Measurements from ENCODE around the gene TMC8. TPM values are rescaled to one million over a fixed set of nuclear protein-coding genes. Genes with fewer than 3 reads are reported as not detected.

TMC8 gene
- total RNA-seq, 6 experiments from 2014 or later = not detected

DNA sequence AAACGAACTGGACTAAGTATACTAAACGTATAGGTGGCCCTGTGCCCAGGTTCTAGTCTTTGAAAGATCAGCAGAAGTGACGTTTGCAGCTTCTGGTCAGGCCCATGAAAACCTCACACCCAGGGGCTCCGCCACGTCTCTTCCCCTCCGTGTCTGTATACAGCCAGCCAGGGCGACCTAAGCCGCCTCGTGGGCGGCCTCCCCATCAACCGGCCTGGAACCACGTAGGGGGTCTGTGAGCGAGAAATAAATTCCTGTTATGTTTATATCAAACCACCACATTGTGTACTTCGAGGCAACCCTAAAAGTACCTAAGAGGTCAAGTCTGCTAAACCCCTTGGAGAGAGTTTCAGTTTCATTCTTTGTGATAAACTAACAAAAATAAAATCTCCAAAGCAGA, 49.5 kb downstream of the TMC8 start:
- Mint-ChIP-seq H3K4me3 (no peak overlapping the region), H3K9me3 (no peaks in the 10 kb centered on the region), H3K4me1 (ENCODE audit: low read depth) (peaks cover 29% of the 10 kb centered on the region), H3K27me3 (ENCODE audit: insufficient read depth) (0 out of 2 replicates have a peak, but pooled peaks cover 2% of the 10 kb centered on the region), H3K27ac (no peak overlapping the region), H3K36me3 (ENCODE audit: low read depth) (peaks cover 20% of the 10 kb centered on the region; the same call in 1 of the 2 replicates)
- no peak for DNase-seq
- TF ChIP-seq, protein P1, sequence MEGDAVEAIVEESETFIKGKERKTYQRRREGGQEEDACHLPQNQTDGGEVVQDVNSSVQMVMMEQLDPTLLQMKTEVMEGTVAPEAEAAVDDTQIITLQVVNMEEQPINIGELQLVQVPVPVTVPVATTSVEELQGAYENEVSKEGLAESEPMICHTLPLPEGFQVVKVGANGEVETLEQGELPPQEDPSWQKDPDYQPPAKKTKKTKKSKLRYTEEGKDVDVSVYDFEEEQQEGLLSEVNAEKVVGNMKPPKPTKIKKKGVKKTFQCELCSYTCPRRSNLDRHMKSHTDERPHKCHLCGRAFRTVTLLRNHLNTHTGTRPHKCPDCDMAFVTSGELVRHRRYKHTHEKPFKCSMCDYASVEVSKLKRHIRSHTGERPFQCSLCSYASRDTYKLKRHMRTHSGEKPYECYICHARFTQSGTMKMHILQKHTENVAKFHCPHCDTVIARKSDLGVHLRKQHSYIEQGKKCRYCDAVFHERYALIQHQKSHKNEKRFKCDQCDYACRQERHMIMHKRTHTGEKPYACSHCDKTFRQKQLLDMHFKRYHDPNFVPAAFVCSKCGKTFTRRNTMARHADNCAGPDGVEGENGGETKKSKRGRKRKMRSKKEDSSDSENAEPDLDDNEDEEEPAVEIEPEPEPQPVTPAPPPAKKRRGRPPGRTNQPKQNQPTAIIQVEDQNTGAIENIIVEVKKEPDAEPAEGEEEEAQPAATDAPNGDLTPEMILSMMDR (IDR thresholded peaks at IDR 0.05) = no peak

DNA sequence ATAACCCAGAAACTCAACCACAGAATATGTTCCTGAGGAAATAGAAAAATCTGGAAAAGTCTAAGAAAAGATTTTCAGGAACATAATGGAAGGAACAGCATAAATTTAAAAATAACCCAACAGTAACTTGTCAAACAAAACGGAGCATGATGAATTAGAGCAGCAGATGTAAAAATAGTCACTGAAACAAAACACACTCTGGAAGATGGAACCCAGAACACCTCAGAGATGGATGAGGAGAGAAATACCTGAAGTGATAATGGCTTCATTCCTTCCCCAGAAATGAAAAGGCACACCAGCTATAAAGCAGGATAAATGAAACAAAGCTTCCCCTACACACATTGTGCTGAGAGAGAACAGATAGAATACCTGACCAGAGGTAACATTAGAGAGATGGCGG, 49.9 kb downstream of the TMC8 start:
- Mint-ChIP-seq H3K4me3 (no peak overlapping the region), H3K4me1 (ENCODE audit: low read depth) (peaks cover 33% of the 10 kb centered on the region), H3K27me3 (ENCODE audit: insufficient read depth) (0 out of 2 replicates have a peak, but pooled peaks cover 2% of the 10 kb centered on the region), H3K9me3 (no peaks in the 10 kb centered on the region), H3K27ac (no peak overlapping the region), H3K36me3 (ENCODE audit: low read depth) (peaks cover 21% of the 10 kb centered on the region; the same call in 1 of the 2 replicates)
- no peak for DNase-seq
- TF ChIP-seq, protein P1 (IDR thresholded peaks at IDR 0.05) = no peak

DNA sequence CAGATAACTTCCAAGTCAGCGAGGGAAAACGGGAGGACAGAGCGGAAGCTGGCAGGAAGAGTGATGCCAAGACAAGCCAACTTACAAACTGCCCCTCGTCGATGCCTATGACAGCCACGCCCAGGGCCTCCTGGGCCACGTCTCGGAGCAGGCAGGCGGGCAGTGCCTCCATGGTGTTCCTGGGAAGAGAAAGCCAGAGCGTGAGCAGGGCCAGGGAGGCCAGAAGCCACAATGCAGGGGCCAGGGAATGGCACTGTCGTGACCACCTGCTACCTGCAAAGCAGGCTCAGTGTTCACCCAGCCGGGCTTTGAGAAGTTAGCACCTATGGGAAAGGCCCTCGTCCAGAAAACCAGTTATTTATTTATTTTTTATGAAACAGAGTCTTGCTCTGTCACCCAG, 51.9 kb downstream of the TMC8 start:
- H3K27ac Mint-ChIP-seq = no peak overlapping the region

DNA sequence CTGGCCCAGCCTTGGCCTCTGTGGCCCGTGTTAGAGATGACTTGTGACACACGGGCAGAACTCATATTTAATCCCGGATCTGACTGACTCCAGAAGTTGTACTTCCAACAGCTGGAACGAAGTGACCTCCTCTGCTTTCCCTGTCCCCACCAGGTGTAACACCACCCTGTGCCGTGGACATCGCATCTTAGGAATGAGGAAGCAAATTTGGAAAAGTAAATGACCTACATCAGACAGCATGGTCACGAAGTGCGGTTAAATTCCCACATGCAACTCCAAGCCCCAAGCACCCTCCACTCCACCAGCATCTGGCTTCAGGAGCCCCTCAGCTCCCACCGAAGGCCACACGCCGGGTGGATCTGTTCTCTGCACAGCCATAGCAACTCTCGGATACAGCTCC, 53.3 kb downstream of the TMC8 start:
- peaks cover 54% of the 10 kb centered on the region for H3K4me1 Mint-ChIP-seq (ENCODE audit: low read depth)
- TF ChIP-seq, protein P1 (IDR thresholded peaks at IDR 0.05) = no peak
- no peaks in the 10 kb centered on the region; the same call in 1 of the 2 replicates for H3K9me3 Mint-ChIP-seq
- no peak overlapping the region for H3K4me3 Mint-ChIP-seq
- H3K27ac Mint-ChIP-seq = no peak overlapping the region
- no peak for DNase-seq
- H3K36me3 Mint-ChIP-seq (ENCODE audit: low read depth) = peaks cover 23% of the 10 kb centered on the region
- H3K27me3 Mint-ChIP-seq (ENCODE audit: insufficient read depth) = no peaks in the 10 kb centered on the region; the same call in 1 of the 2 replicates

More for the DNA sequence above, 51.9 kb downstream of the TMC8 start:
- H3K9me3 Mint-ChIP-seq = no peaks in the 10 kb centered on the region; the same call in 1 of the 2 replicates
- peaks cover 48% of the 10 kb centered on the region for H3K4me1 Mint-ChIP-seq (ENCODE audit: low read depth)
- H3K36me3 Mint-ChIP-seq (ENCODE audit: low read depth) = peaks cover 26% of the 10 kb centered on the region
- no peak for DNase-seq
- TF ChIP-seq, protein P1 (IDR thresholded peaks at IDR 0.05) = no peak
- no peak overlapping the region for H3K4me3 Mint-ChIP-seq
- H3K27me3 Mint-ChIP-seq (ENCODE audit: insufficient read depth) = no peaks in the 10 kb centered on the region

DNA sequence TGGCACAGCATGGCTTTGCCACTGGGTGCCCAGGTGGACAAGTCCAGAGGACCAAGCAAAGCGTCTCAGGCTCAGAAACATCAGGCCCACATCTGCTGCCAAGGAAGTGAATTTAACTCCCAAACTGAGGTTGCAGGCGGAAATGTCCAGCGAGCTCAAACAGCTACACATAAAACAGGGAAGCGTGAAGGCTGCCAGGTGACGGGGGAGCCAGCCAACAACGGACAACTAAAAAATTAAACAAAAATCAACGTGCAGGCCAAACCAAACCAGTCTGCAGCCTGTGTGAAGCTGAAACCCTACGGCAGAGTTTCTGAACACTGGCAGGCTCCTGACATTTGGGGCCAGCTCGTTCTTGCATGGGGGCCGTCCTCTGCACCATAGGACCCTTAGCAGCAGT, 53.8 kb downstream of the TMC8 start:
- no peaks in the 10 kb centered on the region; the same call in 1 of the 2 replicates for H3K27me3 Mint-ChIP-seq (ENCODE audit: insufficient read depth)
- H3K4me1 Mint-ChIP-seq (ENCODE audit: low read depth) = peaks cover 50% of the 10 kb centered on the region
- no peak for DNase-seq
- H3K4me3 Mint-ChIP-seq = no peak overlapping the region
- H3K36me3 Mint-ChIP-seq (ENCODE audit: low read depth) = peaks cover 19% of the 10 kb centered on the region
- H3K27ac Mint-ChIP-seq = no peak overlapping the region
- H3K9me3 Mint-ChIP-seq = no peaks in the 10 kb centered on the region; the same call in 1 of the 2 replicates
- TF ChIP-seq, protein P1 (IDR thresholded peaks at IDR 0.05) = no peak

All from HFFc6 (cell line).